H1 (cell line): Measurements from ENCODE around the gene GPR87. TPM values are rescaled to one million over a fixed set of nuclear protein-coding genes. Genes with fewer than 3 reads are reported as not detected.

ENCODE experiments used
- SUZ12 ChIP-seq: fragments of 200-600 bp; sonication (generic); IDR thresholded peaks from 2 replicates; pipeline ENCODE4 v1.6.1; 2012; ENCODE audit warnings: mild to moderate bottlenecking, inconsistent platforms, low read length, moderate library complexity, mixed read lengths
- polyA plus RNA-seq, 7 experiments: library from polyadenylated mRNA; depleted of rRNA in 3 of 7; stranded (reverse) in 5 of 7; unstranded in 2 of 7; fragments of >200 nt in 5 of 7; fragments of 200-250 nt in 2 of 7; gene quantifications; 1 replicate in 5 of 7; 2 replicates in 1 of 7; 4 replicates in 1 of 7; pipeline versions ENCODE4 v1.2.1 to v1.2.3, GENCODE V29; 2011 to 2013; ENCODE audit warnings: missing spikeins in 2 of 7, mixed read lengths in 2 of 7
- total RNA-seq: library from RNA; stranded (reverse); fragmentation: NEBNext Ultra II Directional; extraction: Animal tissue kit (Norgen Biotek cat#: 25700); gene quantifications from 2 replicates; pipeline ENCODE4 v1.2.1, GENCODE V29; 2021
- TF ChIP-seq, protein P1 (sequence below): fragments of 300-600 bp; sonication (generic); IDR thresholded peaks from 2 replicates; pipeline ENCODE4 v1.7.1; 2012; ENCODE audit warnings: low read length, moderate library complexity, mild to moderate bottlenecking, inconsistent platforms; ENCODE audit not compliant: insufficient replicate concordance
- TF ChIP-seq, protein P2 (sequence below): IDR thresholded peaks from 2 replicates; pipeline ENCODE4 v1.6.1; 2012; ENCODE audit warnings: inconsistent platforms

GPR87 gene
- total and polyA plus RNA-seq, 2 of the 8 experiments (the other 6 are each of a cell fraction or from before 2014, with no cell fraction given) = 0.05 TPM; not detected in 1

DNA sequence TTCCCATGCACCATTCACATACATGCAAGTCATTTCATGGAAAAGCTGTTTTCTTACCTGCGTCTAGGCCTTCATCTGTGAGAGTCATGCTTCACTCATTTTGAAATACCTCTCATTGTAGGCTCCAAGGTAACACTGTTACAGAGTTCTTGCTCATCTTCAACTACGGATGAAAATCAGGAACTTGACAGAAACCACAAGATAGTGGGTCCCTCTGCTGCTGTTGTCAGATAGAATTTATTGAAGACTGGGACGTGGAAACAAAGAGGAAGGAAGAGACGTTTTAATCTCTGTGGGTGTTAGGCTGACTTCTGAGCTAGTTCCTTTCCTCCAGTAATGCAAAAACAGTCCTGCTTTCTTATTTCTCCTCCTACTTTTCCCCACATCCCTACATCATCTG is 38.4 kb downstream of the GPR87 start, which contains the start of gene P2RY14 (continued):
- TF ChIP-seq, protein P1, sequence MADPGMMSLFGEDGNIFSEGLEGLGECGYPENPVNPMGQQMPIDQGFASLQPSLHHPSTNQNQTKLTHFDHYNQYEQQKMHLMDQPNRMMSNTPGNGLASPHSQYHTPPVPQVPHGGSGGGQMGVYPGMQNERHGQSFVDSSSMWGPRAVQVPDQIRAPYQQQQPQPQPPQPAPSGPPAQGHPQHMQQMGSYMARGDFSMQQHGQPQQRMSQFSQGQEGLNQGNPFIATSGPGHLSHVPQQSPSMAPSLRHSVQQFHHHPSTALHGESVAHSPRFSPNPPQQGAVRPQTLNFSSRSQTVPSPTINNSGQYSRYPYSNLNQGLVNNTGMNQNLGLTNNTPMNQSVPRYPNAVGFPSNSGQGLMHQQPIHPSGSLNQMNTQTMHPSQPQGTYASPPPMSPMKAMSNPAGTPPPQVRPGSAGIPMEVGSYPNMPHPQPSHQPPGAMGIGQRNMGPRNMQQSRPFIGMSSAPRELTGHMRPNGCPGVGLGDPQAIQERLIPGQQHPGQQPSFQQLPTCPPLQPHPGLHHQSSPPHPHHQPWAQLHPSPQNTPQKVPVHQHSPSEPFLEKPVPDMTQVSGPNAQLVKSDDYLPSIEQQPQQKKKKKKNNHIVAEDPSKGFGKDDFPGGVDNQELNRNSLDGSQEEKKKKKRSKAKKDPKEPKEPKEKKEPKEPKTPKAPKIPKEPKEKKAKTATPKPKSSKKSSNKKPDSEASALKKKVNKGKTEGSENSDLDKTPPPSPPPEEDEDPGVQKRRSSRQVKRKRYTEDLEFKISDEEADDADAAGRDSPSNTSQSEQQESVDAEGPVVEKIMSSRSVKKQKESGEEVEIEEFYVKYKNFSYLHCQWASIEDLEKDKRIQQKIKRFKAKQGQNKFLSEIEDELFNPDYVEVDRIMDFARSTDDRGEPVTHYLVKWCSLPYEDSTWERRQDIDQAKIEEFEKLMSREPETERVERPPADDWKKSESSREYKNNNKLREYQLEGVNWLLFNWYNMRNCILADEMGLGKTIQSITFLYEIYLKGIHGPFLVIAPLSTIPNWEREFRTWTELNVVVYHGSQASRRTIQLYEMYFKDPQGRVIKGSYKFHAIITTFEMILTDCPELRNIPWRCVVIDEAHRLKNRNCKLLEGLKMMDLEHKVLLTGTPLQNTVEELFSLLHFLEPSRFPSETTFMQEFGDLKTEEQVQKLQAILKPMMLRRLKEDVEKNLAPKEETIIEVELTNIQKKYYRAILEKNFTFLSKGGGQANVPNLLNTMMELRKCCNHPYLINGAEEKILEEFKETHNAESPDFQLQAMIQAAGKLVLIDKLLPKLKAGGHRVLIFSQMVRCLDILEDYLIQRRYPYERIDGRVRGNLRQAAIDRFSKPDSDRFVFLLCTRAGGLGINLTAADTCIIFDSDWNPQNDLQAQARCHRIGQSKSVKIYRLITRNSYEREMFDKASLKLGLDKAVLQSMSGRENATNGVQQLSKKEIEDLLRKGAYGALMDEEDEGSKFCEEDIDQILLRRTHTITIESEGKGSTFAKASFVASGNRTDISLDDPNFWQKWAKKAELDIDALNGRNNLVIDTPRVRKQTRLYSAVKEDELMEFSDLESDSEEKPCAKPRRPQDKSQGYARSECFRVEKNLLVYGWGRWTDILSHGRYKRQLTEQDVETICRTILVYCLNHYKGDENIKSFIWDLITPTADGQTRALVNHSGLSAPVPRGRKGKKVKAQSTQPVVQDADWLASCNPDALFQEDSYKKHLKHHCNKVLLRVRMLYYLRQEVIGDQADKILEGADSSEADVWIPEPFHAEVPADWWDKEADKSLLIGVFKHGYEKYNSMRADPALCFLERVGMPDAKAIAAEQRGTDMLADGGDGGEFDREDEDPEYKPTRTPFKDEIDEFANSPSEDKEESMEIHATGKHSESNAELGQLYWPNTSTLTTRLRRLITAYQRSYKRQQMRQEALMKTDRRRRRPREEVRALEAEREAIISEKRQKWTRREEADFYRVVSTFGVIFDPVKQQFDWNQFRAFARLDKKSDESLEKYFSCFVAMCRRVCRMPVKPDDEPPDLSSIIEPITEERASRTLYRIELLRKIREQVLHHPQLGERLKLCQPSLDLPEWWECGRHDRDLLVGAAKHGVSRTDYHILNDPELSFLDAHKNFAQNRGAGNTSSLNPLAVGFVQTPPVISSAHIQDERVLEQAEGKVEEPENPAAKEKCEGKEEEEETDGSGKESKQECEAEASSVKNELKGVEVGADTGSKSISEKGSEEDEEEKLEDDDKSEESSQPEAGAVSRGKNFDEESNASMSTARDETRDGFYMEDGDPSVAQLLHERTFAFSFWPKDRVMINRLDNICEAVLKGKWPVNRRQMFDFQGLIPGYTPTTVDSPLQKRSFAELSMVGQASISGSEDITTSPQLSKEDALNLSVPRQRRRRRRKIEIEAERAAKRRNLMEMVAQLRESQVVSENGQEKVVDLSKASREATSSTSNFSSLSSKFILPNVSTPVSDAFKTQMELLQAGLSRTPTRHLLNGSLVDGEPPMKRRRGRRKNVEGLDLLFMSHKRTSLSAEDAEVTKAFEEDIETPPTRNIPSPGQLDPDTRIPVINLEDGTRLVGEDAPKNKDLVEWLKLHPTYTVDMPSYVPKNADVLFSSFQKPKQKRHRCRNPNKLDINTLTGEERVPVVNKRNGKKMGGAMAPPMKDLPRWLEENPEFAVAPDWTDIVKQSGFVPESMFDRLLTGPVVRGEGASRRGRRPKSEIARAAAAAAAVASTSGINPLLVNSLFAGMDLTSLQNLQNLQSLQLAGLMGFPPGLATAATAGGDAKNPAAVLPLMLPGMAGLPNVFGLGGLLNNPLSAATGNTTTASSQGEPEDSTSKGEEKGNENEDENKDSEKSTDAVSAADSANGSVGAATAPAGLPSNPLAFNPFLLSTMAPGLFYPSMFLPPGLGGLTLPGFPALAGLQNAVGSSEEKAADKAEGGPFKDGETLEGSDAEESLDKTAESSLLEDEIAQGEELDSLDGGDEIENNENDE = no peak
- TF ChIP-seq, protein P2, sequence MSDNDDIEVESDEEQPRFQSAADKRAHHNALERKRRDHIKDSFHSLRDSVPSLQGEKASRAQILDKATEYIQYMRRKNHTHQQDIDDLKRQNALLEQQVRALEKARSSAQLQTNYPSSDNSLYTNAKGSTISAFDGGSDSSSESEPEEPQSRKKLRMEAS = no peak
- no peak for TF ChIP-seq SUZ12
